Limb (tissue), 2 donors: ENCODE measurements around the gene MCL1.
"Not testable (repeated sequence)": the region's sequence is repeated elsewhere in the genome, so short reads cannot be mapped to it uniquely, and the experiment has no call there.

ENCODE experiments used
- DNase-seq, 2 donors: peaks; one replicate each; pipeline ENCODE4 v3.0.0-alpha.2; 2016; ENCODE audit errors: extremely low spot score in 2 of 2

Gene MCL1

DNA sequence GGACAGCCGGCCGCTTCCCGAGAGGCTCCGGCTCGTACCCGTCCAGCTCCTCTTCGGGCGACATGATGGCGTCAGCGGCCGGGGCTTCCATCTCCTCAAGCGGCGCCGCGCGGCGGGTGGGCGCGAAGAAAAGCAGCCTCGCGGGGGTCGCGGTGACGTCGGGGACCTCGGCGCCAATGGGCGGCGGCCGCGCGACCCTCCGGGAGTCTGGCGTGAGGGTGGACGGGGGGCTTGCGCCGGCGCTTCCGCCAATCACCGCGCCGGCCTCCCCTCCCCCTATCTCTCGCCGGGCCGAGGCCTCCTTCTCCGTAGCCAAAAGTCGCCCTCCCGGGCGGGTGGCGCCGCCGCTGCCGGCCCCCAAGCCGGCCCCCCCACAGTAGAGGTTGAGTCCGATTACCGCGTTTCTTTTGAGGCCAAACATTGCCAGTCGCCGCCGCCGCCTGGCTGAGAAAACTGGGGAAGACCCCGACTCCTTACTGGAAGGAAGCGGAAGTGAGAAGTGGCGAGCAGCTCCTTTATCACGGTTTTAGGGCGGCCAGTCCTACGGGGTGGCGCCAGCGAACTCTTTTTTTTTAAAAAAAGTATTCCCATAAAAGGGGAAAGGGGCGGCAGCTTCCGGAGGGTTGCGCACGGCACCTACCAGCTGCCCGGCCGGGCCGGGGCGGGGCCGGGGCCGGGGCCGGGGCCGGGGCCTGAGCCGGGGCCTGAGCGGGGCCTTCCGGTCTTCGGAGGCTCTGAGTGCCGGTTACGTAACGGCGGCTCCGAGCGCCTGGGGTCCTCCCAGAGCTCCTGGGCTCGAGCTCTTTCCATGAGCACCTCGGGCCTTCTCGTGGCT lies at the start of gene MCL1:
MCL1 (minus strand) TSS at position 501 of the 835 bp plus-strand sequence; CDS start at position 421, 80 bp downstream.
- peak; percentile 93 to 98 for DNase-seq

DNA sequence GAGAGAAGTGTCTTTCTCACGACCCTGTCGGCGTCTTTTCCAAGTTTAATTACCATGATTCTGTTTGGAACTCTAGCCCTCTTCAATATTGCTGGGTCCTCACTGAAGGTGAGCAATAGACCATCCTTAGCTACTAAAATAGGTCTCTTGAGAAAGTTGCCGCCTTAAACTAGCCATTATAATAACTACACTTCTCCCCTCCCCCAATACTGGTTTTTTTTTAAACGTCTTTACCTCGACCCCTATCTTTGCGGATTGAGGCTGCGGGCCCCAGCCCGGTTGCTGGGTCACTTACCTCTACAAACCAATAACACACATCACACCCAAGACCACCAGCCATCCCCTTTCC lies 49.3 kb upstream of the MCL1 start:
- DNase-seq: no peak

DNA sequence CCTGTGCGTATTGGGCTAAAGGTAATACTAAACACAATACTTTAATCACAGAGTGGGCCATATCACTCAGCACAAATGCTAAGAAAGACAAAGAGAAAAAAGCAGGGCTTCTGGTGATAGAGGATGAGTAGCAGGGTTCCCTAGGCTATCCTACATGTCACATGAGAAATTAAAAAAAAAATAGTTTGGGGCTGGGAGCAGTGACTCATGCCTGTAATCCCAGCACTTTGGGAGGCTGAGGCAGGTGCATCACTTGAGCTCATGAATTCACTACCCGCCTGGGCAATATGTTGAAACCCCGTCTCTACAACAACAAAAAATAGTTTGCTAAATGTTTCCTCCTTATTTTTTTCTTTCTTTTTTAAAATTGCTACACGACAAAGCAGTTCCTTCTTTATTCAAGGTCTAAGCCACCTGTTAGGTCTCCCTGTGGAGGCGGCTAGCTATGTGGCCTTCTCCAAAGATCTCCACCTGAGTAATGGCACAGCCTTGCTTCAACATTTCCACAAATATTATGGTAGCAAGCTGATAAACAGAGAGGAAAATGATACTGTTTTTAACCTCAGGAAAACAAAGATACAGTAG lies 48.5 kb upstream of the MCL1 start:
- no peak for DNase-seq

DNA sequence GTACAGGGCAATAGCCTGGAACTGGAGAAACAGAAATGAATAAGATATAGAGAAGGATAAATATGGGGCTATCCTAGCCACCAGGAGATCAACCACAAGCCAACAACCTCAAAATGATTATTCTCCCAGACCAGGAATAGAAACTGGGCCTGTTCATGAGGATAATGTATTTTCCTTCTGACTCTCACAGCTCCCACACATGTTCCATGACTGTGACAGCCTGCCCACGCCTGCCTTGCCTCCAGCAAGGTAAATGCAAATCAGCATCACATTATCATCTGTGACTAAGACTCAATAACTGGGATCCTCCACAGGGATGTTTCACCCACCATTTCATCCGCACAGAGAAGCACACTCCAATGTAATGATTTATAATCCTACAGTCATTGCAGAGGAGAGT lies 46.7 kb upstream of the MCL1 start:
- DNase-seq: no peak

DNA sequence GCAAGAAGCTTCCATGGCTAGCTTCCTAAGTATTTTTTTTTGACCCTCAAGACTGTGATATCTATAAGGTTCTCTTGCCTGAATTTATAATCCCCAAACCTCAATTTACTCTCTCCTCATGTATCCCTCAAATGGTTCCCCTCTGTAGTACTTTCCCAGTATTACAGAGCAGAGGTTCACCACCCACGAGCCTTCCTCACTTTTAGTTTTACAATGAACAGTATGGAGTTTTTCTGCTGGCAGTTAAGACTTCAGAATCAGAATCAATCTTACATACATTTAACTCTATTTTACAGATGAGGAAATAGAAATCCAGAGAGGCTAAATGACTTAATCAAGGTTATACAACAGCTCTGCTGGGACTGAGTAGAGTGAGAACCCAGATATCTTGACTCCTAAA lies 45.1 kb upstream of the MCL1 start:
- not testable (repeated sequence) for DNase-seq

DNA sequence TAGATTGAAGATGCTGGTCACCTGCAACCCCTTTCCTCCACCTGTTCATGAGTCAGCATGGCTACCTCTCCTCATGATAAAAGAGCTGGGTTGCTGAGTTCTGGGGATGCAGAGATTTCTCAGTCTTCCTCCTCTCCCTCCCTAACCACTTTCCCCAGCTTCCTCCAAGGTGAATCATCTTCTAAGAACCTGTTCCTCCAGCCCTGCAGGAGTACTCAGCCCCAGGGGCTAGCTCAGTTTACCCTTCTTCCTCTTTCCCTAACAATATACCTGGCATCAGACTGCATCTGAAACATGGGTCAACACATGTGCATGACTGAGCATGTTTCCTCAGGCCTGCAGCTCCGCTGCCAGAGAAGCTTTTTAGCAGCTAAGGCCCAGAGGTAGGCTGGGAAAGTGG lies 44.7 kb upstream of the MCL1 start:
- not testable (repeated sequence) for DNase-seq

DNA sequence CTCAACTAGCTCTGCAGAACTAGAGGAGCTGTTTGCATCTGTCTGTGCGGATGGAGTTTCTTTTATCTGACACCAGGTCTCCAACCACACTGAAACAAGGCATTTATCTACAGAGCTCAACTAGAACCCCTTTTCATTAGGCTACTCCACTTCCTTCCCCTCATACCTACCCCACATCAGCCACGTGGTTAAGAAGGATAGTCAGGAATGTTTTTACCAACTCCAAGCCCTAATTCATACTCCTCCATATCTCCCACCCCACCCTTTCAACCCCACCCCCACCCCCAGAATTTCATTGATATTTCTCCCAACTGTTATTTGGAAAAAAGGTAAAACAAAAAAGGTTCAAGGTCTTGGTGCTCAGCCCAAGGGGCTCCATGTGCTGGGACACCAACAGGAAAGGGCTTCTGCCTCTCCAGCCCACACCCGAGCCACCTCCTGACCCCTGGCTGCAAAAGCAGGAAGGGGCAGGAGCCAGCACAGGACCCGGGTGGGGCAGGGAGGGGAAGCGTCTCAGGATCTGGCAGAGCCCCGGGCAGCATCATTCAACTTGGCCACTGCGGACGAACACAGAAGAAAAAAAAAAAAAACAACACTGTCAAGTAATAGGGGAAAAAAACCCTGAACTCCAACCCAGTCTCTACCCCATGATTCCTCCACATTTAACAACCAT lies 43.0 kb upstream of the MCL1 start:
- DNase-seq: no peak

DNA sequence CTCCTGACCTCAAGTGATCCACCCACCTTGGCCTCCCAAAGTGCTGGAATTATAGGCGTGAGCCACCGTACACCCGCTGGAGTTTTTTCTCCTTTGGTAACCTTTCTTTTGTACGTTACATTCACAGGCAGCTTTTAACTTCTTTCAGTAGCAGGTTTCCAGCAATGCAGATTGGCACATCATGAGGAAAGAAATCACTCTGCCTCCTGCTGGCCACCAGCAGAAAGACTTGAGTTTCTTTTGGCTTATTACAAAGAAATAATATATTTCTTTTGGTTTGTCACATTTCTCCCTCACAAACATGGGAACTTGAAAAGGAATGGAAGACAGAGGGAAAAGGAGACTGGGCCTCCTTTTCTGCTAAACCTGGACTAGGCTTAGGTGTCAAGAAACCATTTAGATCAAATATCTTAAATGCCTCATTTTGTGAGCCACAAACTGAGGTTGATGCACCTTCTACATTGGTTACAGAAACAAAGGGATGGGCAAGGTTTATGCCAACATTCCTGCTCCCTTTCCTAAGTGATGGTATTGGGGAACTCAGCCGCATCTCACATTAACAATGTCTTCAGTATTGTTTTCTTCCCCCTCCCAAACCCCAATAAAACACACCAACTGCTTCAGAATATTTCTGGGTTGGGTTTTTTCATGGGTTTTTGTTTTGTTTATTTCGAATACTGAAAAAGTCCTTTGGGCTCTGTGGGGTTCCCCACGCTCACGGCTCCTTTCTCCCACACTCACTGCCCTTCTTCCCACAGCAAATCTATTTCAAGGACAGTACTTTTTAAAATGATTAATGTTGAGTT lies 42.3 kb upstream of the MCL1 start:
- peak; percentile 45 to 46 for DNase-seq

DNA sequence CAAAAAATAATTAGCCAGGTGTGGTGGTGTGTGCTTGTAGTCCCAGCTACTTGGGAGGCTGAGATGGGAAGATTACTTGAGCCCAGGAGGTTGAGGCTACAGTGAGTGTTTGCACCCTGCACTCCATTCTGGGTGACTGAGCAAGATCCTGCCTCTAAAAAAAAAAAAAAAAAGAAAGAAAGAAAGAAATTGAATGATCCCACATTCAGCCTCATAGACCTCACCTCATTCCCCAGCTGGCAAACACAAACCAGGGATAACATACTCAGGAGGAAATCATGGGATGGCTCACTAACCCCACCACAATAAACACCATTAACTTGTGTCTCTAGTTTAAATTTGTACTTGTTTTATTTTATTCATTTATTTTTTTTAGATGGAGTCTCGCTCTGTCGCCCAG lies 41.5 kb upstream of the MCL1 start:
- DNase-seq: no peak

DNA sequence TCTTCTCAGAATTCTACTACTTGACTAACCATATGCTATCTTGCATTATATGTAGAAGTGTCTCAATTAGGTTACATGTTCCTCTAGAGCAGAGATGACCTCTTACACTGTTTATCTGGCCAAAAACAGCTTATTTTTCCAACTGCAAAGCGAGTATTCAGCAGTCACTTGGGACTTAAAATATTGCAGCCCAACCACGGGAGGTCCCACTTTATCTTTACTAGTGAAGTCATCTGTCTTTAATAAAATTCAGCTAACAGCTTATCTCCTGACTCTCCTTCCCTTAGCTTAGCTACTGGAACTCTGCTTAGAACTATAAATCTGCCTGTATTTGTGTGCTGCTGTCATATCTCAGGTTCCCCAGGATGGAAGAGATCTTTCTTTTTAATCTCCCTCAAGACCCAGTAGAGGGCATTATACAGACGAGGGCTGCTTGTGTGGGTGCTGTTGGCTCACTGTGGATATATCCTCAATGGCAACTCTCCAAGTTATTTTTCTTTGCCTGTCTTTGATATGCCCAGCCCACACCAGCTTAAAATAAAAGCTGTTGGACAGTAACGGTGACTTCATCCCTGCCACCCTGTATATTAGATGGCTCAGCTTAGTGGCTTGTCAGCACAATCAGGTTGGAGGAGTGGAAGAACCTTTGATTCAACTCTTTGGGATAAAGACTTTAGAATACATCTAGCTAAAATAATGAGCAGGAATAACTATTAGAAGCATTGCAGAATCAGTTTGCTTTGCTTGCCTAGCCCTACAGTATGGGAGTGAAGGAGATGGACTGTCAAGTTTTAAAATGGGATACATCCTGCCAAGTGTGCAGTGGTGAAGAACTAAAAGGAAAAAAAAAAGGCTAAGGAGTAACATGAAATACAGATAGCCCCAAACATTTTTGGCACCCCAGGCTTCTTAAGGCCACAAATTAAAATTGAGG lies 40.4 kb upstream of the MCL1 start:
- DNase-seq: peak in 1 of 2 donors; percentile 14

DNA sequence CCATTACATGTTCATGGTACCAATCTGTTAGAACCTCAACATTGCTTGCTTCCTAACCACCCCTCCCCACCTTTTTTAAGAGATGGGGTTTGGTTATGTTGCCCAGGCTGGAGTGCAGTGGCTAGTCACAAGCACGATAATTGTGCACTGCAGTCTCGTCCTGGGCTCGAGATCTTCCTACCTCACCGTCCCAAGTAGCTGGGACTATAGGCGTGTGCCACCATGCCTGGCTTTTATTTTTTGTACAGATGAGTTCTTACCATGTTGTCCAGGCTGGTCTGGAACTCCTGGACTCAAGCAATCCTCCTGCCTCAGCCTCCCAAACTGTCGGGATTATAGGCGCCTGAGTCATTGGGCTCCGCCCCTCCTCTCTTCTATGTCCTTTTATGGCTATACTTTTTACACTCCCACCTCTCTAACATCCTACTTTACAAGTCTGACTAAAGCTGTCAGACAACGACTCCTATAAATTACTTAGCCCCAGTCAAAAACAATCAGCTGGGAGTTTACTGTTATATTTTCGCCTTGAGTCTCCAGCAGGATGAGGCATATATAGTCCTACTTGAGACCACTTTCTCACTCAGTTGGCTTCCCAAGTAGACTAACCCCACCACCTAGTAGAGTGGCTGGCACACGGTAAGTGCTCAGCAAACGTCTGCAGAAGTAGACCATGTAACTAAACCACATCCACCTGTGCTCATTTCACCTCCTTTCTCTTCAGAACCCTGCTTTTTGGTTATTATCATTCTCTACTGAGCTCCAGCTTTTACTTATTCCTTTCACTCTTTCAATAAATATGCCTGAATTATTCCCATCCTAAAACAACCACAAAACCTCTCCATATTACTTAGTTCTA lies 36.2 kb upstream of the MCL1 start:
- no peak for DNase-seq

DNA sequence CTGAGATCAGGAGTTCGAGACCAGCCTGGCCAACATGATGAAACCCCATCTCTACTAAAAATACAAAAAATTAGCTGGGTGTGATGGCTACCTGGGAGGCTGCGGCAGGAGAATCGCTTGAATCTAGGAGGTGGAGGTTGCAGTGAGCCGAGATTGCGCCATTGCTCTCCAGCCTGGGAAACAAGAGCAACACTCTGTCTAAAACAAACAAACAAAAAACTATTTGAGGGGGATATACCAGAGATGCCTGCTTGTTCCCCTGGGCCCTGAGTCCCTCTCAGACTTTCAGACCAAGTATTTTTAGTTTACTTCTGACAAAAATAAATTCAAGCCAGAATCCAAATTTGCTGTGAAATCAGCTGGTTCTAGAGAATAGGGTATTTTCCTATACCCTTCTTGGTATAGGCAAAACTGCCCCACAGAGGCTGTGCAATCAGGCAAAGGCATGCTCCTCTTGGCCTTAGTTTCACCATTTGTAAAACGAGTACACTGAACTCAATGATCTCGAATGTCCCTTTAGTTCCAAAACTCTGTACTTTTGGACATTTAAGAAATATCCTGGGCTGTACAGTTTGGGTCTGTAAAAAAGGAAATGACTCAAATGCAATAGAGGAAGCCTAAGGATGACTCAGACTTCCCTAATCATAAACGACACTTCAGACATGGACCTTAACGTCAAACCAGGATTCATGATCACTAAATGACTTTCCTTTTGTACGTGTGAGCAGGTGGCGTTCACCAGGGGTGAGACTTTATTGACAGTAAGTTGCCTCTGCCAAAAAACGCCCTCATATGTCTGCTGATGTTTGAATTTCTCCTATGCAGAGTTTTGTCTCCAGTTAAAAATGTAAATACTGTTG lies 33.9 kb upstream of the MCL1 start:
- peak in 1 of 2 donors; percentile 7 for DNase-seq

DNA sequence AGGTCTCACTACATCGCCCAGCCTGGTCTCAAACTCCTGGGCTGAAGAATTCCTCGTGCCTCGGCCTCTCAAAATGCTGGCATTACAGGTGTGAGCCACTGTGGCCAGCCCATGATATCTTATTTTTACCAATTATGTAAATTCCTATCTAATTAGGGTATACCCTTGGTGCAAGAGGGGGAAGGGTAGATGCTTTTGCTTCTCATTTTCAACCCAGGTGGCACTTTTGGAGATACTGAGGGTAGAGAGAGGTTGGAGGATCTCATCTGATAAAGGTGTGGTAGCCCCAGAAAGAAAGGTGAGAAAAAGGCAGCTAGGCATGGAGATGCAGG lies 32.6 kb upstream of the MCL1 start:
- DNase-seq: no peak

DNA sequence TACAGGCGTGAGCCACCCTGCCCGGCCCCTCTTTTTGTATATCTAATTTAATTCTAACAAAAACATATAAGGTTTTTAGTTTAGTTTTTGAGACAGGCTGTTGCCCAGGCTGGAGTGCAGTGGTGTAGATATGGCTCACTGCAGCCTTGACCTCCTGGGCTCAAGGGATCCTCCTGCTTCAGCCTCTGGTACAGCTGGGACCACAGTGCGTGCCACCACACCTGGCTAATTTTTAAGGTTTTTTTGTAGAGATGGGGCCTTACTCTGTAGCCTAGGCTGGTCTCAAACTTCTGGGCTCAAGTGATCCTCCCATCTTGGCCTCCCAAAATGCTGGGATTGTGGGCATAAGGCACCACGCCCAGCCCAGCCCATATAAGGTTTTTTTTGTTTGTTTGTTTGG lies 31.2 kb upstream of the MCL1 start:
- no peak for DNase-seq

DNA sequence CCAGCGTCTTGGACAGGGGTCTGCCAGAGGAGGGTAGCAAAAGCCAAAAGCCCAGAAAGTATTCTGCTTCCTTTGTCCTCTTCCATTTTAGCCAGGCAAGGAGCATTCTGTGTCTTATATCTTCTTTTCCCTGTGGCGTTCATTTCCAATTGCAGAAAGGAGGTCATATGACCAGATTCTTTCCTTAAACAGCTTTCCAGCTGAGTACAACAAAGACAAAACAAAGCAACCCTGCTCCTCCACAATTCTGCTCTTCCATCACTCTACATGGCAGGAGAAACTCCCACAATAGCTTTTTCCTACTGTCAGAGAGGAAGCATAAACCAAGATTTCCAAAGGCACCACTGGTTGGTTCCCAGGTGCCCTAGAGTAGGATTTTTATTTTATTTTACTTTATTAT lies 30.3 kb upstream of the MCL1 start:
- DNase-seq: peak in 1 of 2 donors; percentile 20

DNA sequence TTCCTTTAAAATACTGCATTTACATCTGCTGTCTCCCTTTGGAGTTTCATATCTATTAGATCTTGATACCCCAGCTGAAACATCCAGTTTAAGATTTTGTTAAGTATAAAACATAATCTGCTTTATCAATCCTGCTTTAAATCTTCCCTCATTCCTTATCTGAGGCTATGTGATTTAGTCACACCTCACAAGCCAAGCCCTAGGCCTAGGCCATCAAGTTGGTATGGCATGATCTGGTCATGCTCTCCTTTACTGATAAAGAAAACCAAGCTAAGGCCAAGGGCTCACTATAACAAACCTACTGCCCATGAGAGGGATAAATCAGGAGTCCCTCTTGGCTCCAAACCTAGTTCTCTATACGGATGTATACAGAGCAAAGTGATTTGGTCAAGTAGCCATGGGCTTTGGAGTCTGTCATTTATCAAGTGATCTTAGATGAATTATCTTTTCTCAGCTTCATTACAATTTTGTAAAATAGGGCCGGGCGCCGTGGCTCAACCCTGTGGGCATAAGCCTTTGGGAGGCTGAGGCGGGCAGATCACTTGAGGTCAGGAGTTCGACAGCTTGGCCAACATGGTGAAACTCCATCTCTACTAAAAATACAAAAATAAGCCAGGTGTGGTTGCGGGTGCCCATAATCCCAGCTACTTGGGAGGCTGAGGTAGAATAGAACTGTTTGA lies 27.2 kb upstream of the MCL1 start:
- no peak for DNase-seq

DNA sequence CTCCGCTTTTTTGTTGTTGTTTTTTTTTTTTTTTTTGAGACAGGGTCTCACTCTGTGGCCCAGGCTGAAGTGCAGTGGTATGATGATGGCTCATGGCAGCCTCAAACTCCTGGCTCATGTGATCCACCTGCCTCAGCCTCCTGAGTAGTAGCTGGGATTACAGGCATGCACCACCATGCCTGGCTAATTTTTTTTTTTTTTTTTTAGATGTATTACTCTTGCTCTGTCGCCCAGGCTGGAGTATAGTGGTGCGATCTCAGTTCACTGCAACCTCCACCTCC lies 26.0 kb upstream of the MCL1 start:
- not testable (repeated sequence) for DNase-seq

DNA sequence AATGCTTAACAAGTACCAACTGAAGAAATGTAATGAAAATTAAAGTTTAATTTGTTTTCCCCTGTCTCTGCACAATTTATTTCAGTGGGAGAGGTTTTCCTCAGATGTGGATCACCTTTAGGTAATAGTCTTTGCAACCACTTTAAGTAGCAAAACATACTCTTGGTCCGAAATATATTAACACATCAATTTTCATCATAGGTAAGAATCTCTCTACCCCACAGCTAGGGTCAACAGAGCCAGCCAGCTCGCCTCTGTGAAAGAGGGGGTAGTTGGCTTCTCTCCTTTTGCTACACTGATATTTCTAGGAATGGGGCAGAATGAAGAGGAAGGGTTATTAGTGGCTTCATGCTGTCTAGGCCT lies 24.8 kb upstream of the MCL1 start:
- DNase-seq: no peak

DNA sequence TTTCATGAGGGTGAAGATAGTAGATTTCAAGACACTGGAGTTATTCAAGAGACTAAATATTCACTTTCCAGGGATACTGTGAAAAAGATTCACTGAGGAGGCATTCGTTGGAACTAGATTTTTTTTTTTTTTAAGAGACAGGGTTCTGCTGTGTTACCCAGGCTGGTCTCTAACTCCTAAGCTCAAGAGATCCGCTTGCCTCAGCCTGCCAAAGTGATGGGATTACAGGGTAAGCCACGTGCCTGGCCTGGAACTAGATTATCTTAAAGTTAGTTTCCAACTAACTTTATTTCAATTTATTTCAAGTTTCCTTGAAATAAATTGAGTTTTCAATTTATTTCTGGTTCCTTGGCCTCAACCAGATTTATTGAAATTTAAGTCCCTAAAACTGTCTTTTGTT lies 24.3 kb upstream of the MCL1 start:
- DNase-seq: no peak
